GM18870 (cell line): ENCODE measurements around the gene APBA2.

Experiments
- ATAC-seq: cut with Tn5 transposase; IDR thresholded peaks from one replicate; pipeline ENCODE4 v1.9.1; 2021; ENCODE audit warnings: moderate library complexity; ENCODE audit not compliant: unreplicated experiment

Gene APBA2

GRCh38 chr15:29113336-29114220 lies 227.8 kb downstream of the APBA2 start:
- no peak for ATAC-seq

DNA sequence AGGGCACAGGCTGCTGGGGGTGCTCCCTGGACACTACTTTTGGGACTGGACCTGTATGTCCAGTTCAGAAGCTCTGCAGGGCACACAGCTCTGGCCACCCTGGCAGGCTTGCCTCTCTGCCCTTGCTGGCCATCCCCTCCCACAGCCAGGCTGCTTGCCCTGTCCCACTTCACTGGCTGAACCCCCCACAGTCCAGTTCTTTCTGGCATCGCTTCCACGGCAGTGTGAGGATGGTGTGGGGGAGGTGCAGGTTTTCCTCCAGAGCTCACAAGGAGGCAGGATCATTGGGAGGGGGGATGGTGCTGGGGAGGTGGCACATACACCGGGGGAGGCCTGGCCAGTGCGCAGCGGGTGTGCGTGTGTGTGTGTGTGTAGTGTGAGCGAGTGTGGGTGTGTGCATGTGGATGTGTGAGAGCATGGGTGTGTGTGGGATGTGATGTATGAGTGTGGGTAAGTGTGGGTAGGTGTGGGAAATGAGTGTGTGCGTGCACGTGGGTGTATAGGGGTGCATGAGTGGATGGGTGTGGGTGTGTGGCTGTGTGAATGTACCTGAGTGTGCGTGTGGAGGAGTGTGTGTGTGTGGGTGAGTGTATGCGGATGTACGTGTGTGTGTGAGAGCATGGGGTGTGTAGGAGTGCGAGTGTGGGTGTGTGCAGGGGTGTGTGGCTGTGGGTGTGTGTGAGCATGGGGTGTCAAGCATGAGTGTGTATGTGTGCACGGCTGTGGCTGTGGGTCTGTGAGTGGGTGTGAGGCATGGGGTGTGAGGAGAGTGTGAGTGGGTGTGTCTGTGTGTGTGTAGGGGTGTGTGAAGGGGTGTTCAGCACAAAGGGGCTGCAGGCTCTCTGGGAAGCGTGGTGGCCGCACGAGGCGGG lies 228.7 kb downstream of the APBA2 start:
- ATAC-seq: no peak

DNA sequence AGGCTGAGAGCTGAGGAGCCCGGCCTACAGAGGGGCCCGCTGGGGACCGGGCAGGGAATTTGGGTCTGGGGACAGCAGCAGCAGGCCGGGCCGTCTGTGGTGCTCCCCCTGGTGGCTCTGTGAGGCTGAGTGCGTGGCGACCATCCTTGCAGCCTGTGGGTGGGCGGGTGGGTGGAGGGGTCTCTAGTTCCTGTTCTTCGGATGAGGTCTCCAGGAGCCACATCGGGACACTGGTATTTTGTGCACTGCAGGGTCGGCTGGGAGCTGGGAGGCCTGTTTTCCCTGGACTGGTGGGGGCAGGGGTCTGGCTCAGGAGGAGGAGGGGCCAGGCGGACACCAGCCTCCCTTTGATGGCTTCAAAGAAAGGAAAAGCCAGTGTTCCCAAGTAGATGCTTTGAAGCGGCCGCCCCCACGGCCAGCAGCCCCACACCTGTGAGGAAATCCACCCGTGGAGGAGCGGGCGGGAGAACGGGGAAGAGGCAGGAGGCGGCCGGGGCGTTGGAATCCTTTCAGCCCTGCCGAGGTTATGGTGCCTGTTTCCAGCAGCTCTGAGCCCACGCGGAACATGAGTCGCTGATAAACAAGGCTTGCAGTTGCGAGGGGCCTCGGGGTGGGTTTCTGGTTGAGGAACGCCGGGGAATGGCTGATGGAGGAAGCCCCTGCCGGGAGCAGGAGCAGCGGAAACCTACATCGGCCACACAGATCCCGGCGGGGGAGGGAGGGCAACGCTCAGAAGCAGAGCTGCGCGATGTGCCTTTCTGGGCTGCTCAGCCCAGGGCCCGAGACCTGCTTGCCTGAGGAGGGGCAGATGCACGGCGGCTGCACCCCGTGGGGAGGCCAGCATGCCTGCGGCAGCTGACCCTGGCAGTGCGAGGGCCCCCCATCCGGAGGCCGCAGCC lies 229.6 kb downstream of the APBA2 start:
- no peak for ATAC-seq

DNA sequence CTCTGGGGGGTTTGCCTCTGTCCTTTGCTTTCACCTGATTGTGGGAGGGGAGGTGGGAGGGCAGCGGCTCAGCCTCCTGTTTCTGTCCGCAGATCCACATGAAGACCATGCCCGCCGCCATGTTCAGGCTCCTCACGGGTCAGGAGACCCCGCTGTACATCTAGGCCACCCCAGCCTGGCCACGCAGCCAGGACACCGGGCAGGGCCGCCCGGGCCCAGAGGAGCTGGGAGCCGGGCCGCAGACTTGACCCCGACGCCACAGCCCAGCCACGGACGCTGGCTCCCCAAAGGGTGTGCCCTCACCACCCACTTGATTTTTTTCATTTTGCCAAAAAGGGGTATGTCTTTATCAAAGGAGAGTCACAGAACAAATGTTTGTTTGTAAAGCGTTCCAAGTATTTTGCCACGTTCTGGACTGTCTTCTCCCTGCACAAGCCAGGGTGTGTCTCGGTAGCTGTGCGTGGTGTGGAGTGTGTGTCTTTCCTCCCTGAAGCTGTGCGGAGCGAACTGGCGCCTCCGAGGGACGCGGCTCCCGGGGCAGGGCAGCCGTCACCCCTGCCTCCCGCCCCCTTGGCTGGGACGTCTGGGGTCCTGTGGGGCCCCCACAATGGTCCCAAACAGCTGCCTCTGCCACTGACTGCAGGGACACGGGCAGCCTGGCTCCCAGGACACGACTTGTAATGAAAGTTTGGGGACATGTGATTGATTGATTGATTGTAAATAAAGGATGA lies 231.4 kb downstream of the APBA2 start:
- ATAC-seq: no peak

DNA sequence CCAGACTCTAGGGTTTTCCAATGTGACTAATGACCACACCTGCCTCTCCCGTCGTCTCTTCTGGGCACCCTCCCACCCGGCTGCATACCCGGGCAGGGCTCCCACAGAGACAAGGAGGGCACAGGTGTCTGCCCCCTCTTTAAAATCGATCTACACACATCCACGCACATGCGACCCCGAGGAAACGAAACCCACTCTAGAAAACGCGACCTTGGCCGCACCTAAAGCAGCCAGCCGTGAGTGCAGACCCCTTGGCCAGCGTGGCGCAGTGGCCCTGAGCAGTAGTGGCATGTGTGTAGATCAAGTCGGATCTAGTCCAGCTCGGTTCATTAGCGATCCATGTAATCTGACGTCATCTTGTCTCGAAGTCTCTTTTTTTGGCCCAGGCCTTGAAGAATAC lies 232.0 kb downstream of the APBA2 start:
- no peak for ATAC-seq

DNA sequence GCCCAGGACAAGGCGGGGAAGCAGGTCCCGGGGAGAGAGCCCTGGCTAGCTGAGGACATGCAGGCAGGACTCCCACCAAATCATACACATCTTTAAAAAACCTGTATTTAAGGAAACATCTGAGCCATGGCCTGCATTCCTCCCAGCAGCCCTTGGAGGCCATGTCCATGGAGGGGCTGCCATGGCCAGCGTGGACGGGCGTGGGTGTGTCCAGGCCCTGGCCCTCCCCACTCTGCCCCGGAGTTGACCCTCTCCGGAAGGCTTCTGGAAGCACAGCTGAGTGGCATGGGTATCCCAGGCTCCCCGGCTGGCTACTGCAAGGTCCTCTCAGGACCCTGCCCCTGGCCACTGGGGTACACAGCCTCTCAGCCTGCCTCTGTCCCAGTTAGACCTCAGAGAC lies 234.1 kb downstream of the APBA2 start:
- ATAC-seq: no peak

DNA sequence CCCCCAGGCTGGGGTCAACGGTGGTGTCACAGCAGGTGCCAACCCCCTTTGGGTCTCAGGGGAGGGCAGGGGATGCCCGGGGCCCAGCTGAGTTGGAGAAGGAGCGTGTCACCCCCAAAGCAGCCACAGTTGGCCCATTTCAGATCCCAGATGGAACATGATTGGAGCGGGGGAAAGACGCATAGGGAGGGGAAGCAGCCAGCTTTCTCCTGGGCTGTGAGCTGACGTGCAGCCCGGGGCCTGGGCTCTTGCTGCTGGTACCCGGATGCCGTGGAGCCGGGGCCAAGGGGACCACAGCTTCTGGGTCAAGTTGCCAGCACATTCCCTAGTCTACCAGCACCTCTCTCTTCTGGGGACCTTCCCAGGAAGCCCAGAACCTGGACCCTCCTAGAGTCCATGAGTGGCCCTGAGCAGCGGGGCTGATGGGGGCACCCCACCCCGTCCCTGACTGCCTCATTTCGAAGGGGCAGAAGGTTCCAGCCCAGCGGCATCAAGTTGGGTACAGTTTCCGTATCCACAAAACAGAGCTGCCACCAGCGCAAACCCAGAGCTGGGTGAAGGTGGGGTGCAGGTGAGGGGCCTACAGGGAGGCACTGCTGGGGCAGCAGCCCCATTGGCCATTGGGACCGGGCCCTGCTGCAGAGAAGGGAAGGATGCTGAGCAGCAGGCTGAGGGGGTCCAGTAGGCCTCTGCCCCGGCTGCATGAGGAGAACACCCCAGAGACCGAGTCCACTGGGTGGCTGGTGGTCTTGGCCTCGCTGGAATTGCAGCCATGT lies 235.0 kb downstream of the APBA2 start:
- no peak for ATAC-seq

DNA sequence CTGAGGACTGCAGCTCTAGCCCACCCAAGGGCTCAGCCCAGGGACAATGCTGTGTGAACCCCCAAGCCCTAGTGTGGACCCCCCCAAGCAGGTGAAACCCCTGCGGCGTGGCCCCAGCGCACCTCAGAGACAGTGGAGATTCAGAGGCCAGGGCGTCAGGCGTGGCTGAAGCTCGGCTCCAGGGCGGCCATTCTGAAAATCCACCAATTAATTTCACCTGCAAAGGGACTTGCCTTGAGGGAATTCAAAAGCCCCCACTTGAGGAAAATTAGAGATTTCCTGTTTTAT lies 235.5 kb downstream of the APBA2 start:
- ATAC-seq: no peak

DNA sequence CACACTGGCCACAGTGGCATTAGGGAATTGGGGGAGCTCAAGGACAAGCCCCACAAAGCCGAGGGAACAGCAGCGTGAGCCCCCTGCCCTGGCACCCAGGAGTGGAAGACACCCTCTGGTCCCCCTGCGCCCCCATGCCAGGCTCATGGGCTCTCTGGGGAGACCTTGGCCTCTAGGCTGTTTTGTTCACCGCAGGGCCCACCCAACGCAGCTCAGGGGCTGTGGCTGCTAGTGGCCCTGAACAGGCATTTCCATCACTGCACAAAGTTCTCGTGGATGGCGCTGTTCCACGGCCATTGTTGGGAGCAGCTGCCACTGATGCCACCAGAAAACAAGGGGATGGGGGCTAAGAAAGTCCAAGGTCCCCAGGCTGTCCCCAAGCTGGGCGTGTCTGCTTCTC lies 236.1 kb downstream of the APBA2 start:
- no peak for ATAC-seq

GRCh38 chr15:29122506-29122905 lies 236.7 kb downstream of the APBA2 start:
- ATAC-seq: no peak

DNA sequence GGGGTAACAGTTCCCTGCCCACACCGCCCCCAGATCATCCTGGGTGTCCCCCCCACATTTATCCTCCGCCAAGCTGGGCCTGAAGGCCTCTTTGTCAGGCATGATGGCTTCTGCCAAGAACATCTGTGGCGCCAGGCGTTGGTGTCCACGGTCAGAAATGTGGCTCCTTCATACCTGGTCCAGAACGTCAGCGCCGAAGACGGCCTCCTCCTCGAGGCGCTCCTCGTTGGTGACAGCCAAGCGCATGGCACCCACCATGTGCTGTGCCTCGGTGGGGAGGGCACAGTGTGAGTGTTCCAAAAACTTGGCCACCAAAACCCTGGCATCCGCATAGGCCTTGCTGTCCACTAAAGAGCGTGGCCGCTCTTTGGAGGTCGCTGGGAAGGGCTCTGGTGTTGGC lies 237.4 kb downstream of the APBA2 start:
- no peak for ATAC-seq

- ATAC-seq: no peak
These were observed 238.2 kb downstream of the APBA2 start for GRCh38 chr15:29123991-29124390.

- no peak for ATAC-seq
These were observed 239.0 kb downstream of the APBA2 start for GRCh38 chr15:29124581-29125381.

- ATAC-seq: no peak
These were observed 239.8 kb downstream of the APBA2 start for GRCh38 chr15:29125382-29126207.

DNA sequence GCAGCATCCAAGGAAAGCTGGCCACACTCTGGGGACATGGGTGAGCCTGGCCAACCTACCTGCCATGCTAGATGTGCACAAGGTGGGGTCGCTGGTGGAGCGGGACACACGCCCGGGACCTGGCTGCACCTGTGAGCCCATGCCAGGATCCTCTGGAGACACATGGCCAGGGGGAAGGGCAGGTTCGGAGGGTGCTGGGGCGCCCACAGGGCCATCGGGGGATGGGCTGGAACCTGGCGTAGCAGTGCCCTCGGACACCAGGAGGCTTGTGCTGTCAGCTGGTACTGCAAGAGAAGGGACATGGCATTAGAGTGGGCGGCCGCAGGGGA lies 240.4 kb downstream of the APBA2 start:
- no peak for ATAC-seq

DNA sequence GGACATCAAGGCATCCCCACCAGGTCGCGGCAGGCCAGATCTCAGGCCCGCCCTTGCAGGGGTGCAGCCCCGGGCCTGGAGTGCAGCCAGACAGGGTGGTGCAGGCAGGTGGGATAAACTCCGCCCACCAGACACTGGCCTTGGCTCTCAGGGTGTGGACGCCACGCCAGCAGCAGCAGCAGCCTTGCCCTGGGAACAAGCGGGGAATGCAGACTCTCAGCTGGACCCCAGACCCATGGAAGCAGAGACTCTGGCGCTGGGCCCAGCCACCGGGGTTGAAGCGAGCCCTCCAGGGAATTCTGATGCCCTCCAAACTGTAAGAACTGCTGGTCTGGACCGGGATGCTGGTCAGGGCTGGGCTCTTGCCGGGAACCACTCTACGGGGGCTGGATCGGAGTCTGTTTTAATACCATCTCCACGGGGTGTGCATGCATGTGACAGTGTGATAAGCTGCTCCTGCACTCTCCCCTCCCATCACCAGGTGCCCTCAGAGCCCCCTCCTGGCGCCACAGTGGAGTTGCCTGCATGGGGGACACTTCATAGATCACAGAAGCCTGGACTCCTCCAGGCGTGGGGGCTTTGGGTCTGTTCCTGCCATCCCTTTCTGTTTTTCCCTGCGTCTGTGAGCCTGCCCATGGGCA lies 241.2 kb downstream of the APBA2 start:
- no peak for ATAC-seq

GRCh38 chr15:29127506-29128430 lies 242.0 kb downstream of the APBA2 start:
- no peak for ATAC-seq
